ENCODE data around the gene CDH11. TPM values are rescaled to one million over a fixed set of nuclear protein-coding genes. Genes with fewer than 3 reads are reported as not detected.
A peak's percentile ranks its signal among the peaks of the same experiment; 100 is the strongest.

CDH11 gene
- total and polyA plus RNA-seq, 10 donors, result 4.3 to 721 (median 305) TPM

- H3K4me3 ChIP-seq, result no peak overlapping the region
- DNase-seq, result no peak
- no peaks in the 10 kb centered on the region for H3K36me3 ChIP-seq
- intact Hi-C loops (cut with DNase I; ENCODE audit: low total_unique reads), result no loop called here
- WGBS, 5 donors, result 56 to 73% (median 71%) methylated on average over 5 of the region's 5 CpGs
- H3K27ac ChIP-seq, result peak overlapping the region in 1 of 8 donors; percentile 21
- no peaks in the 10 kb centered on the region for H3K9me3 ChIP-seq
- no peak for TF ChIP-seq POLR2A (IDR thresholded peaks at IDR 0.05)
- H3K27me3 ChIP-seq (replicated peaks in 1 of 7), result no peaks in the 10 kb centered on the region
- H3K4me1 ChIP-seq, result peaks cover 3 to 52% (median 22%) of the 10 kb centered on the region in 6 donors
These were observed 53.6 kb downstream of the CDH11 start for GRCh38 chr16:65068151-65068740.

- 38 to 54% (median 51%) methylated on average over 1 of the region's 1 CpG for WGBS, 5 donors
- H3K4me3 ChIP-seq, result no peak overlapping the region
- no peaks in the 10 kb centered on the region for H3K27me3 ChIP-seq (replicated peaks in 1 of 7)
- no peak overlapping the region for H3K27ac ChIP-seq
- TF ChIP-seq POLR2AphosphoS5 (IDR thresholded peaks at IDR 0.05), result no peak
- no peak for TF ChIP-seq CTCF (IDR thresholded peaks at IDR 0.05 in 8 of 11, conservative IDR thresholded peaks at IDR 0.05 in 3 of 11)
- no peak for TF ChIP-seq POLR2A (IDR thresholded peaks at IDR 0.05)
- no peaks in the 10 kb centered on the region for H3K9me3 ChIP-seq
- no peak for DNase-seq
- intact Hi-C loops (cut with DNase I; ENCODE audit: low total_unique reads), result no loop called here
- peaks cover 3 to 38% (median 13%) of the 10 kb centered on the region in 6 donors for H3K4me1 ChIP-seq
- H3K36me3 ChIP-seq, result no peaks in the 10 kb centered on the region
These were observed 55.2 kb downstream of the CDH11 start for GRCh38 chr16:65066651-65067050.

- Histone ChIP-seq H3K4me1 (peaks cover 3 to 31% (median 6%) of the 10 kb centered on the region in 6 donors), H3K36me3 (no peaks in the 10 kb centered on the region), H3K27me3 (replicated peaks in 1 of 7) (no peaks in the 10 kb centered on the region), H3K9me3 (no peaks in the 10 kb centered on the region), H3K27ac (no peak overlapping the region), H3K4me3 (no peak overlapping the region)
- 72 to 91% (median 79%) methylated on average over 7 of the region's 7 CpGs for WGBS, 5 donors
- DNase-seq, result no peak
- intact Hi-C loops (cut with DNase I; ENCODE audit: low total_unique reads), result no loop called here
- TF ChIP-seq POLR2AphosphoS5 (IDR thresholded peaks at IDR 0.05), result no peak
- TF ChIP-seq CTCF (IDR thresholded peaks at IDR 0.05 in 8 of 11, conservative IDR thresholded peaks at IDR 0.05 in 3 of 11), result no peak
- TF ChIP-seq POLR2A (IDR thresholded peaks at IDR 0.05), result no peak
These were observed 56.8 kb downstream of the CDH11 start for GRCh38 chr16:65065031-65065430.

- H3K27me3 ChIP-seq (replicated peaks in 1 of 7), result peaks cover 0 to 5% (median 0%) of the 10 kb centered on the region in 7 donors
- no peak for TF ChIP-seq CTCF (IDR thresholded peaks at IDR 0.05 in 8 of 11, conservative IDR thresholded peaks at IDR 0.05 in 3 of 11)
- no peak for TF ChIP-seq POLR2AphosphoS5 (IDR thresholded peaks at IDR 0.05)
- no peak for TF ChIP-seq POLR2A (IDR thresholded peaks at IDR 0.05)
- peaks cover 0 to 27% (median 2%) of the 10 kb centered on the region in 6 donors for H3K4me1 ChIP-seq
- DNase-seq, result no peak
- H3K4me3 ChIP-seq, result no peak overlapping the region
- no peaks in the 10 kb centered on the region for H3K9me3 ChIP-seq
- intact Hi-C loops (cut with DNase I; ENCODE audit: low total_unique reads), result no loop called here
- H3K27ac ChIP-seq, result no peak overlapping the region
- 84 to 93% (median 89%) methylated on average over 2 of the region's 2 CpGs for WGBS, 5 donors
- no peaks in the 10 kb centered on the region for H3K36me3 ChIP-seq
These were observed 57.7 kb downstream of the CDH11 start for GRCh38 chr16:65064131-65064530.

All from spleen (tissue), 11 donors.